Stimulated activated CD4-positive, alpha-beta T cell treated with anti-CD3 and anti-CD28 coated beads, Interleukin-4, amount 100 ng/mL, for 4 hours (primary cell): ENCODE results near the gene TNS2.
A peak's percentile ranks its signal among the peaks of the same experiment; 100 is the strongest.

Source experiments
- DNase-seq, 2 experiments: peaks; one replicate each; pipeline ENCODE4 v3.0.0-alpha.2; 2020

The TNS2 gene

DNA sequence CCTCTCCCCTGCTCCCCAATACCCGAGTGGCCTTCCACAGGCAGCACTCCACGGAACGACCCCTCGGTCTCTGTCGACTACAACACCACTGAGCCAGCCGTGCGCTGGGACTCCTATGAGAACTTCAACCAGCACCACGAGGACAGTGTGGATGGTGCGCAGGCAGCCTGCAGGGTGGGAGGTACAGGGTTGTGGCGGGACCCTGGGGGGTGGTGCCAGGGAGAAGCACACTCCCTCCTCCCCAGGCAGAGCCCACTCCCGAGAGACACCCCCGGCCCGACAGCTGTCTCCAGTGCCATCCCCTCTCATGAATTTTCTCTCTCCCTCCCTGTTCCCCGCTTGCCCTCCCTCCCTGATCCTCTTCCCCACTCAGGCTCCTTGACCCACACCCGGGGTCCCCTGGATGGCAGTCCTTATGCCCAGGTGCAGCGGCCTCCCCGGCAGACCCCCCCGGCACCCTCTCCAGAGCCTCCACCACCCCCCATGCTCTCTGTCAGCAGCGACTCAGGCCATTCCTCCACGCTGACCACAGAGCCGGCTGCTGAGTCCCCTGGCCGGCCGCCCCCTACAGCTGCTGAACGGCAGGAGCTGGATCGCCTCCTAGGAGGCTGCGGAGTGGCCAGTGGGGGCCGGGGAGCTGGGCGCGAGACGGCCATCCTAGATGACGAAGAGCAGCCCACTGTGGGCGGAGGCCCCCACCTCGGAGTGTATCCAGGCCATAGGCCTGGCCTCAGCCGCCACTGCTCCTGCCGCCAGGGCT, 9.0 kb downstream of the TNS2 start:
- no peak for DNase-seq

DNA sequence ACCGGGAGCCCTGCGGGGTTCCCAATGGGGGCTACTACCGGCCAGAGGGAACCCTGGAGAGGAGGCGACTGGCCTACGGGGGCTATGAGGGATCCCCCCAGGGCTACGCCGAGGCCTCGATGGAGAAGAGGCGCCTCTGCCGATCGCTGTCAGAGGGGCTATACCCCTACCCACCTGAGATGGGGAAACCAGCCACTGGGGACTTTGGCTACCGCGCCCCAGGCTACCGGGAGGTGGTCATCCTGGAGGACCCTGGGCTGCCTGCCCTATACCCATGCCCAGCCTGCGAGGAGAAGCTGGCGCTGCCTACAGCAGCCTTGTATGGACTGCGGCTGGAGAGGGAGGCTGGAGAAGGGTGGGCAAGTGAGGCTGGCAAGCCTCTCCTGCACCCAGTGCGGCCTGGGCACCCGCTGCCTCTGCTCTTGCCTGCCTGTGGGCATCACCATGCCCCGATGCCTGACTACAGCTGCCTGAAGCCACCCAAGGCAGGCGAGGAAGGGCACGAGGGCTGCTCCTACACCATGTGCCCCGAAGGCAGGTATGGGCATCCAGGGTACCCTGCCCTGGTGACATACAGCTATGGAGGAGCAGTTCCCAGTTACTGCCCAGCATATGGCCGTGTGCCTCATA, 9.7 kb downstream of the TNS2 start:
- no peak for DNase-seq

DNA sequence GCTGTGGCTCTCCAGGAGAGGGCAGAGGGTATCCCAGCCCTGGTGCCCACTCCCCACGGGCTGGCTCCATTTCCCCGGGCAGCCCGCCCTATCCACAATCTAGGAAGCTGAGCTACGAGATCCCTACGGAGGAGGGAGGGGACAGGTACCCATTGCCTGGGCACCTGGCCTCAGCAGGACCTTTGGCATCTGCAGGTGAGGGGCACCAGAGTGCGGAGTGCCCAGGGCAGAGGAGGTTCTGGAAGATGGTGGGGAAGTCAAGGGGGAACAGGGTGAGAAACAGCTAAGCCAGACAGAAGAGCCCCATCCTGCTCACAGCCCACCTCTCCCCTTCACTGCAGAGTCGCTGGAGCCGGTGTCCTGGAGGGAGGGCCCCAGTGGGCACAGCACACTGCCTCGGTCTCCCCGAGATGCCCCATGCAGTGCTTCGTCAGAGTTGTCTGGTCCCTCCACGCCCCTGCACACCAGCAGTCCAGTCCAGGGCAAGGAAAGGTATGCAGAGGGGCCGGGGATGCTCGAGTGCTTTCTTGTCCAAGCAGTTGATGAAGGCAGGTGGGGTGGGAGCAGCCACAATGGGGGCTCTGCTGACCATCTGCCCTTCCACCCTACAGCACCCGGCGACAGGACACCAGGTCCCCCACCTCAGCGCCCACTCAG, 10.3 kb downstream of the TNS2 start:
- no peak for DNase-seq

DNA sequence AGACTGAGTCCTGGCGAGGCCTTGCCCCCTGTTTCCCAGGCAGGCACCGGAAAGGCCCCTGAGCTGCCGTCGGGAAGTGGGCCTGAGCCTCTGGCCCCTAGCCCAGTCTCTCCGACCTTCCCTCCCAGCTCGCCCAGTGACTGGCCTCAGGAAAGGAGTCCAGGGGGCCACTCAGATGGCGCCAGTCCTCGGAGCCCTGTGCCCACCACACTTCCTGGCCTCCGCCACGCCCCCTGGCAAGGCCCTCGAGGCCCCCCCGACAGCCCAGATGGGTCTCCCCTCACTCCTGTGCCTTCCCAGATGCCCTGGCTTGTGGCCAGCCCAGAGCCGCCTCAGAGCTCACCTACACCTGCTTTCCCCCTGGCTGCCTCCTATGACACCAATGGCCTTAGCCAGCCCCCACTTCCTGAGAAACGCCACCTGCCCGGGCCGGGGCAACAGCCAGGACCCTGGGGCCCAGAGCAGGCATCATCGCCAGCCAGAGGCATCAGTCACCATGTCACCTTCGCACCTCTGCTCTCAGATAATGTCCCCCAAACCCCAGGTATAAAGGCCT, 10.9 kb downstream of the TNS2 start:
- DNase-seq: no peak

DNA sequence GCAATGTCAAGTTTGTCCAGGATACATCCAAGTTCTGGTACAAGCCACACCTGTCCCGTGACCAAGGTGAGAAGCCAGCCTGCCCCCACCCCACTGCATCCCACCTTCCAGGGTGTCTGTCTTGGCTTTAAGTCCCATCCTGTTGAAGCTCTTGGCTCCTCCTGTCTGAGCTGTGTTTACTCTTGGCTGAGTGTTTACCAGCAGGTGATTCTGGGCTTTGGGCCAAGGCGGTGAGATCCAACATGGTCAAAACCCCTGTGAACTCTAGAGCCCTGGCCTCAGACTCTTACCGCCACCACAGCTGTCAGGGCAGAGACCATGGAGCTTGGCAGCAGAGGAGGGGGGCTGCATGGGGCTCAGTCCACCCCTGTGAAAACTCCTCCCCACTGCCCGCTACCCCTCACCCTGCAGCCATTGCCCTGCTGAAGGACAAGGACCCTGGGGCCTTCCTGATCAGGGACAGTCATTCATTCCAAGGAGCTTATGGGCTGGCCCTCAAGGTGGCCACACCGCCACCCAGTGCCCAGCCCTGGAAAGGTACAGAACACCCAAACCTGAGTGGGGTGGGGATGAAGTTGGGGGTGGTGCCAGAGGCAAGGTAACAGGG, 11.6 kb downstream of the TNS2 start:
- DNase-seq: no peak

DNA sequence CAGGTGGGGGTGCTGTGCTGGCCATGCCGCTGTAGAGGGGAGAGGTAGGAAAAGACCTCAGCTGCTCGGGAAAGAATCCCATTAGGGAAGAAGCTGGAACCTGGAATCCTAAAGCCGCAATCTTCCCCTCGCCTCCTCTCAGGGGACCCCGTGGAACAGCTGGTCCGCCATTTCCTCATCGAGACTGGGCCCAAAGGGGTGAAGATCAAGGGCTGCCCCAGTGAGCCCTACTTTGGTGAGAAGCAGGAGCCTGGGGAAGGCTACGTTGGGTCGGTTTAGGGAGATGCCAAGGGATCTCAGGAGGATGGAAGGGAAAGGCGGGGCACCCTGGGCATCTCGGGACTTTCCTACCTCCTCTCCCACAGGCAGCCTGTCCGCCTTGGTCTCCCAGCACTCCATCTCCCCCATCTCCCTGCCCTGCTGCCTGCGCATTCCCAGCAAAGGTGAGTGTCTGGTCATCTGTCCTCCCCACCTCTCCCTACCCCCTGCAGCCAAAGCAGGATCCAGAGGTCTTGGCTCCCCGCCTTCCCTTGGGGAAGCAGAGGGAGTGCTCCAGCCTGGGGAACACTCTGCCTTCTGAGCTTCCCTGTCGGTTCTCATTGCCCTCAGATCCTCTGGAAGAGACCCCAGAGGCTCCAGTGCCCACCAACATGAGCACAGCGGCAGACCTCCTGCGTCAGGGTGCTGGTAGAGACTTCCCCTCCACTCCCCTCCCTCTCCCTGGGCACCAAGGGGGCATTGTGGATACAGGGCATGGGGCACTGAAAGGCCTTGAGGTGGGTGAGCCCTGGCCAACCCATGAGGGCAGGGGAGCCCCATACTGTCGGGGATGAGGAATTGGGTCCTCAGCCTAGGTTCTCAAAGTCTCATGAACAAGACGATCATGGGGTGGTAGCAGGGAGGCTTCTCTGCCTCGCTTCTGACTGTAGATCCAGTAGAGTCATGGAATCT, 12.4 kb downstream of the TNS2 start:
- DNase-seq: no peak

DNA sequence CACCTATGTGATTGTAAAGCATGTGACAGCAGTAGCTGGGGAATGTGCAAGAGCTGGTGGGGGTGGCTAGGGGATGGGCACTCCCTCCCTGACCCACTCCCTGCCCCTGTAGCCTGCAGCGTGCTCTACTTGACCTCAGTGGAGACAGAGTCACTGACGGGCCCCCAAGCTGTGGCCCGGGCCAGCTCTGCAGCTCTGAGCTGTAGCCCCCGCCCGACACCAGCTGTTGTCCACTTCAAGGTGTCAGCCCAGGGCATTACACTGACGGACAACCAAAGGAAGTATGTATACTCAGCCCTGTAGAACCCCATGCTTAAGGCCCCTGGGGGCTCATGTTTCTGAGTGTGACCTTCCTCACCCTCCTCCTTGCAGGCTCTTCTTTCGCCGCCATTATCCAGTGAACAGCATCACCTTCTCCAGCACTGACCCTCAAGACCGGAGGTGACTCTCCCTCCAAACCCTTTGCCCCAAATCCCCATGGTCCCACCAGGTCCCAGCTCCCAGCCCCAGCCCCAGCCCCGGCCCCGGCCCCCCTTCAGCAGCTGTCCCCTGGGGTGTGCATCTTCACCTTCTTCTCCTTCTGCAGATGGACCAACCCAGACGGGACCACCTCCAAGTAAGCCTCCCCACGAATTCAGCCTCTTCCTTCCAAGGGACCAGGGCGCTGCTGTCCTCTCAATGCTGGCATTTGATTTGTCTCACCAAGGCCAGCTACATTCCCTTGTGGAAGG, 13.3 kb downstream of the TNS2 start:
- DNase-seq: no peak

DNA sequence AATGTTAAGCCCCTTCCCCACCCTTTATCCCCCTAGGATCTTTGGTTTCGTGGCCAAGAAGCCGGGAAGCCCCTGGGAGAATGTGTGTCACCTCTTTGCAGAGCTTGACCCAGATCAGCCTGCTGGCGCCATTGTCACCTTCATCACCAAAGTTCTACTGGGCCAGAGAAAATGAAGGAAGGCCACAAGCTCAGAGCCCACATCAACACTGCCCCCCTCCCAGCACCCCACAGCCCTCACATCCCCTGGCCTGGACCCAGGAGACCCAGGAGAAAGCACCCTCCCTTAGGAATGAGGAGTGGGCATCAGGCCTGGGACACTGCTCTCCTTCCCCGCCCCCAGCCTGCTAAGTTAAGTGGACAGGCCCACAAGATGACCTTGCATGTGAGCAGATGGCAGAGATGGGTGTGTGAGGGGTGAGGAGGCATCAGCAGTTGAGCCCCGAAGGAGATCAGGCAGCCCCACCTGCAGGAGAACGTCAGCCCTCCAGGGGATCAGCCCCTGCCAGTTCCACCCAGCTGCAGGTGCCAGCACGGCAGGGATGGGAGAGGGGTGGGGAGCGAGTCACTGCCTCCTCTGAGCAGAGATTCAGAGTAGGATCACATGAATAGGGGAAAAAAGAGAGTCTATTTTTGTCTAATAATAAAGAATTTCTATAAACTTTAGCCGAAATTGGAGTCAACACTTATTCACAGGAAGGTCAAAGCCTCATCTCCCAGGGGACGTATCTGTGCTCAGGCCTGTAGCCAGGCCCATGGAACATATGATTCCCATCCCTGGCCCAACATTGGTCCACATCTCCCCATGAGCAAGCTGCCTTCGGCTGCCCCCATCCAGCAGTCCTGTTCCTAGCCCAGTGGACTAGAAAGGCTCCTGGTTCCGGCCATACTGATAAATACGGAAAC, 14.1 kb downstream of the TNS2 start:
- DNase-seq: no peak

DNA sequence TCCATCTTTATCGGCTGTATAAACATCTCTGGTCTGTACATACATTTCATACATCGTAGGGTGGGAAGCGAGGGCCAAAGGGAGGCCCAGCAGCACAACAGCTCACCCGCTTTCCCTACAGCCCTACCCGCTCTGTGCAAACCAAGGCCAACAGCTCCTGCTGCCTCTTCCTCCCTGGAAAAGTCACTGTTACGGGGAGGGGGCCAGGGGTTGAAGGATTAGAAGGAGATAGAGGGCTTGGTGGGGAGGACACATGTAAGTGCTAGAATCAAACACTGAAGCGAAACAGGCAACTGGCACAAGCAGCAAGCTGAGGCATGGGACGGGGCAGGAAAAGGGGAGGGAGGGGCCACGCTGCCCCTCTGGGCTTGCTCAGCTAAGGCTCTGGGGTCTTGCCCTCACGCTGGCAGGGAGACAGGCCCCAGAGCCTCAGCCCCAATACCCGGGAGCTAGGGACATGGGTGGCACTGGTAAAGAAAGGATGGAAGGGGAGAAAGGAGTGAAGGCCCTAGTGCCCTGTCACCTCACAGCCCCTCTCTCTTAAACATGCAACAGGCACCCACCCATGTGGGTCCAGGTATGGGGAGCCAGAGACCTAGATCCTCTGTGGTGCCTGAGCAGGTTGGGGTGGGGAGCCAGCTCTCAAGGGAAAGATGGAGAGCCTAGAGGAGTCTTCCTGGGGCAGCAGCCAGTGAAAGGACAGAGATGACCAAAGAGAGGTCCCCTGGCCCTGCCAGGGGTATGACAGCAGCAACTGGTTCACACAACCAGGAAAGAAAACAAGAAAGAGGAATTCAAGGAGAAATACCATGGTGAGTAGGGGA, 15.0 kb downstream of the TNS2 start:
- no peak for DNase-seq

DNA sequence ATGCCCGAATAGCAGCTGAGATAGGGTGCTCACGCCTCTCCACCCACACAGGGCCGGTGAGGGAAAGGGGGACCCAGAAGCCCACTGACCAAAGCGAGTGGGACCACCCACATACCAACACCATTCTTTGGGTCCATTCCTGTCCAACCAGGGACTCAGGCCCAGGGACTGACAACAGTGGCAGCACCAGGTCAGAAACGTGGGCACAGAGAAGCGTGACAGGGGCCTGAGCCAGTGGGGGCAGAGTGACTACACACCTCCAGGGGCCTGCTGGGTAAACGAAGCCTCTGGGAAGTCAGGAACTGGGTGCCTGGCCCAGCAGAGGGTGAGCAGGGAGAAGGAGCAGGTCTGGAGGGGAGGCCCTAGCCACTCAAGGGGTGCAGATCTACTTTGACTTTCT, 15.6 kb downstream of the TNS2 start:
- no peak for DNase-seq

DNA sequence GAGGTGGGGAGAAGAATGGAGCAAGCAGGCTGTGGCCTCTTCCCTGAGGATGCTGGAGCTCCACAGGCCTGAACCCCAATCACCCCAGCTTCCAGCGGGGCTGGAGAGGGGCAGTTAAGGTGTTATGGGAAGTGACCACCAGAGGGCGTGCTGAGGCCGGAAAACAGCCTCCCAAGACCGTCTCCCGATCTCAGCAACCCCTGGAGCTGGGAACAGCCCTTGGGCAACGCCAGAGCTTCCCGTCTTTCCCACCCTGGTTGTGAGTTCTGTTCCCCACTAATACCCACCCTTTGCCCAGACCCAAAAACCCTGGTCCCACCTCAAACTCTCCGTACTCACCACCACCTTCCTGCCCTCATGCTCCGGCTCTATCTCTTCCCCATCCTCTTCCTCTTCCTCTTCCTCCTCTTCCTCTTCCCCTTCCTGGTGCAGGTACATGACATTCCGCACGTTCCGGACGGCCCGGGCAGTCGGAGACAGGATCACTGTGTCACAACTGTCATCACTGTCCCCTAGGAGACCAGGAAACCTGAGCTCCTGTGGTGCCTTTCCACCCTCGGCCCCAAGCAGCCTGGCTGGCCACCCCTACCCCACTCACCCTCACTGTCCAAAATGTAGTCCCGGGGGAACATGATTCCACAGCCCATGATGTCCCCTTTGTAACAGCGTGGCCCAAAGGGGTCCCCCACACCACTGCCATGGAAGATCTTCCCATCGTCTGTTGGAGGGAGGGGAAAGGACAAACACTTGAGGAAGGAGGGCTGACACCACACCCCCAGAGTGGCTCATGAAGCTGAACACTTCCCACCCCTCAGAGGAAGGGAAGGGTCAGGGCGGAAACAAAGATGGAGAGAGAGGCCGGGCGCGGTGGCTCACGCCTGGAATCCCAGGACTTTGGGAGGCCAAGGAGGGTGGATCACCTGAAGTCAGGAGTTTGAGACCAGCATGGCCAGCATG, 16.4 kb downstream of the TNS2 start:
- DNase-seq: peak; percentile 39 to 65

DNA sequence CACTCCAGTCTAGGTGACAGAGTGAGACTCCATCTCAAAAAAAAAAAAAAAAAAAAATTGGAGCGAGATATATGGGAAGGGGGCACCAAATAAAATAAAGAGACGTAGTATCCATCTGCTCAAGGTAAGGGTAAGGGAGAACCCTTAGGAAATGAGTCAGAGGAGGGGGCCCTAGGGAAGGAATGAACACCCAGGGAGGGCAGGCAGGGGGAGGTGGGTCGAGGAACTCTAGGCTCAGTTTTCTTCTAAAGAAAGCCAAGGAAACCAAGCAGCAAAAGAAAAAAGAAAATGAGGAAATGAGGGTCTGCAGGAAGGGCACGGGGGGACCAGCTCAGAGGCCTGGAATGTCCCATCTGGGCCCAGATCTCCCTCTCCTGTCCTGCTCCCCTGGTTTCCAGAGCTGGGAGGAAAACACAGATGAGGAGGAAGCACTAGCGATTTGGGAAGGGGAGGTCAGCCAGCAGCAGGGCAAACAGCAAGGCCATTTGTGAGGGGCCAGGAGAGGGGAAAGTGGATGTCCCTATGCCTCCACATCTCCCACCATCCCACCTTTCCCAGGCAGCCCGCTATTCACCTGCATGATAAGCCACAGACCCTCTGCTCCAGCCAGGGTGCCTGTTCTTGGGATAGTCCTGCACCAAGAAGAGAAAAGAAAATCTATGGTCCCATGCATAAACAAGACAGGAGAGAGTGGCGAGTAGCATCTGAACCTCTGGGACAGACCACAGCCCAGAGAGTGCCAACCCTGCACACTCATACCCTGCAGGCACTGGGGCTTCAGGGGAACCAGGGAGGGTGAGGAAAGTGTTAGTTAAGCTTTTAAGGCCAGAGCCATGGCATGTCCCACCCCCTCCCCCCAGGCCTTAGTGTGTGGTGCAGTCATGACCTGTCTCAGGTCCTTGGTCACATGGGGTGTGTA, 17.5 kb downstream of the TNS2 start:
- no peak for DNase-seq

DNA sequence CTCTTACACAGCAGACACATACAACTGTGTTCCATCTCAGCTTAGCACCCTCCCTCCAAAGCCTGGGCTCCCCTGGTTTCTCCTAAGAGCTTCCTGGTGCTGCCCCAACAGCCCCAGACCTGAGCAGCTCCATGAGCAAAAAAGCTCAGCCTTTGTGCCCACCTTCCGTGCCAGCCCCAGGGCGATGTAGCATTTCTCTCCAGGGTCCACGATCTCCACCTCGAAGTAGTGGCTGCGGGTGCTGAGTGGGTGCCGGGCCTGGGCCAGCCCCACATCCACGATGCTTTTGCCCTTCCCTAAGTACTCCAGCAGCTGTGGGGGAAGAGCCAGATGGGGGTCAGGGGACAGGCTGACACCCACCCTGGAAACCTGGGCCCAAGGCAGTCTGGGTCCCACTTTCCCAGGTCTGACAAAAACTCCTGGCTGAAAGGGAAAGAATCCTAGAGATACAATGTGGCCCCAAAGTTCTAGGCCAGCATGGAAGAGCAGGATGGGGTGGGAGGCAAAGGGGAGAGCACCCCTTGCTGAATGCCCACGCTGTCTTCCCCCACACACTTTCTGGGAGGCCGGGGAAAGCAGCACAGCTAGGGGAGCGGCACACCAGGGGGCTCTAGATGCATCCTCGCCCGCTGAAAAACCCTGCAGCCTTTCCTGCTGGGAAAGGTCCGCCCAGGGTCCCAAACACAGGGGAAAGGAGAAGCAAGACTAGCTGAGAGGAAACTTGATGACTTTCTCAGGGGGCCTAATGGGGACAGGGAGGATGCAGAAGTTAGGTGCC, 18.3 kb downstream of the TNS2 start:
- DNase-seq: no peak

DNA sequence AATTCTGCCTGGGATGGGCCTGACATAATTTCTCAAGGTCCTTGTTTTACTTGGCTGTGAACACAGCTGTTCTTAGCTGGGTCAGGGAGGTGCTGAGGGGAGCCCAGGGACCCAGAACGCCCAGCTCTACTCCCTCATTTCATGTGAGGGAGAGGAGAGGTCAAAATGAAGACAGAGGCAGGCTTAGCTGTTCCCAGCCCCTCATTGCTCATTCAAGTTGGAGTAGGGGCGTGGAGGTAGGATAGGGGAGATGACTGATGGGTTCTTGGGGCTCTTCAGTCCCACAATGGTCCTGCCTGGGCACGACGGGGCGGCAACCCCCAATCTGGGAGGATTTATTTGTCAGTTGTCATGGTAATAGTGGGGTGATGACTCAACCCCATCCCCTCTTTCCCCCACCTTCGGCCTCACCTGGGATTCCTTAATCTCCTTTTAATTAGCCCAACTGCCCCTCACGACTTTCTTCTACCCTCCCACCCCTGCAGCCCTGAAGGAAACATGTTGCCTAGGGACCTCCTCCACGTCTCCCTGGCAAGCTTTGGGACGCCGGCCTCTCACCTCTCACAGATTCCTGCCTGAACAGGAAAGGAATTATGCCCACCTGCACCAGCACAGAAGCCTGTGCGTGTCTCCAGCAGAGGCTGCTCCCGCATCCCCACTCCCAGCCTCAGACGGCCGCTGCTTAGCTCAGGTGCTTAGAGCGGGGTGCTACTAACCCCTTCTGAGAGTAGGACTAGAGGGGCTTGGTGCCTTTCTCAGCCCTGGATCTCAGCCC, 19.1 kb downstream of the TNS2 start:
- no peak for DNase-seq

DNA sequence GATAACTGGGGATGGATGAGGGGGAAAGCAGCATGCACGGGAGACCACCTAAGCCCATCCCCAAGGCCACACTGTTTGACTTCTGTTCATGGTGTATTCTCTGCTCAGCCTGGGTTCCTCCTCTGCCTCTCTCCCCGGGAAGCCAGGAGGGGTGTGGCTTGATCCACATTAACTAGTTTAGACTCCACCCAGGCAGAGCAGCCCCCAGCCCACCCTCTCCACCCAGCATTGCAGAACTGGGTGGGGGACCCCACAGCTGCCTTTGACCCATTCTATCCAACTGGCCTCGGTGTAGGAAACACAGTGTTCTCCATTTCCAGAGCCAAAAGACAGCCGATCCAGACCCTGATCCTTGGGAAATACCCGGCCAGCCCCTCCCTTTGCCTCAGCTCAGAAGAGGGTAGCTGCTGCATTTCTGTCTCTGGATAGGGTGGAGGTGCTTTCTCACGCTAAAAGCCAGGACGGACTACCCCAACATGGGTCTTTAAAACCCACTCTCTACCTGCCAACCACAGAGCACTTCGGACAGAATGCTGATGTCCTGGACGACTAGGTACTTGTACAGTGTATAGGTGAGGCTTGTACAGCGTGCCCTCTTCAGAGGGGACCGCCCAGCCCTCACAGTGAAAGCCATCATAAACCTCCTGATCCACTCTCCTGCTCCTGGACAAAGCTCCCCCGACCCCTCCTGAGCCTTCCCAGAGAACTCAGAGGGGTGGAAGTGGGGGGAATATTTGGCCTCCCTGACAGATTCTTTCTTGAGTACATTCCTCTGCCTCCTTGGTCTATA, 20.0 kb downstream of the TNS2 start:
- no peak for DNase-seq
